Central memory CD8-positive, alpha-beta T cell (primary cell): Measurements from ENCODE around the gene DENND1A.
A peak's percentile ranks its signal among the peaks of the same experiment; 100 is the strongest.

ENCODE experiments used
- ATAC-seq: fragments of 150-1000 bp; cut with Tn5 transposase; replicated peaks from 2 replicates; pipeline ENCODE4 v1.10.0; 2022; ENCODE audit warnings: mild to moderate bottlenecking, moderate FRiP score, moderate number of reproducible peaks; ENCODE audit not compliant: poor library complexity, severe bottlenecking; ENCODE audit errors: extremely low read depth
- DNase-seq, 2 donors: peaks; one replicate each; pipeline ENCODE4 v3.0.0; 2021; ENCODE audit warnings: low spot score in 2 of 2
- H3K27ac Mint-ChIP-seq: one replicate; pipeline ENCODE4 v1.8.0; 2022; ENCODE audit warnings: low read depth, mild to moderate bottlenecking, moderate library complexity, mixed read lengths
- H3K27me3 Mint-ChIP-seq: one replicate; pipeline ENCODE4 v1.8.0; 2022; ENCODE audit warnings: mixed read lengths
- H3K36me3 Mint-ChIP-seq: one replicate; pipeline ENCODE4 v1.8.0; 2022; ENCODE audit warnings: mild to moderate bottlenecking, moderate library complexity, mixed read lengths; ENCODE audit not compliant: insufficient read depth
- H3K4me1 Mint-ChIP-seq: one replicate; pipeline ENCODE4 v1.8.0; 2022; ENCODE audit warnings: mixed read lengths
- H3K4me3 Mint-ChIP-seq: one replicate; pipeline ENCODE4 v1.8.0; 2022; ENCODE audit warnings: mild to moderate bottlenecking, moderate library complexity, mixed read lengths
- H3K9me3 Mint-ChIP-seq: one replicate; pipeline ENCODE4 v1.8.0; 2022; ENCODE audit warnings: mixed read lengths

The DENND1A gene

DNA sequence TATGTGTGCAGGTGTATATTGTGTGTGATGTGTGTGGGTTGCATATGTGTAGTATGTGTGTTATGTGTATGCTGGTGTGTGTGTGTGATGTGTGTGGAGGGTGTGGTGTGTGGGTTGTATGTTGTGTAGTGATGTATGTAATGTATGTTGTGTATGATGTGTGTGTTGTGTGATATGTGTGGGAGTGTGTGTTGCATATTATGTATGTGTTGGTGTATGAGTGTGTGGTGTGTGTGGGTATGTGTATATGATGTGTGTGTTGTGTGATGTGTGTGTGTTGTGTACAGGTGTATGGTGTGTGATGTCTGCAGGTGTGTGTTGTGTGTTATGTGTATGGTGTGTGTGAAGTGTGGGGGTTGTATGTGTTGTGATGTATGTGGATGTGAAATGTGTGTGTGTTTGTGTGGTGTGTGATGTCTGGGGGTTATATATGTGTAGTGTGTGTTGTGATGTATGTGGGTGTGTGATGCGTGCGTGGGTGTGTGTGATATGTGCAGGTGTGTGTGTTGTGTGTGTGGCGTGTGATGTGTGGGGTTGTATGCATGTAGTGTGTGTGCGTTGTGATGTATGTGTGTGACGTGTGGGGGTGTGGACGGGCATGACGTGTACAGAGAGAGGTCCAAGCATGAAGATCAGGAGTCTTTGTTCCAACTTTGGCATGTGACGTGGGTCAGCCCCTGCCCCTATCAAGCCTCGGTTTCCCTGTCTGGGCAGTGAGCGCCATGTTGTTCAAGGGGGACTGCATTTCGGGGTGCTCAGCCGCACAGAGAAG is 582.5 kb downstream of the DENND1A start:
- ATAC-seq, result no peak
- Mint-ChIP-seq H3K4me1 (no peaks in the 10 kb centered on the region), H3K27ac (no peak overlapping the region), H3K9me3 (no peaks in the 10 kb centered on the region), H3K27me3 (peaks cover 4% of the 10 kb centered on the region), H3K4me3 (no peak overlapping the region), H3K36me3 (peaks cover 1% of the 10 kb centered on the region)
- DNase-seq, result no peak

DNA sequence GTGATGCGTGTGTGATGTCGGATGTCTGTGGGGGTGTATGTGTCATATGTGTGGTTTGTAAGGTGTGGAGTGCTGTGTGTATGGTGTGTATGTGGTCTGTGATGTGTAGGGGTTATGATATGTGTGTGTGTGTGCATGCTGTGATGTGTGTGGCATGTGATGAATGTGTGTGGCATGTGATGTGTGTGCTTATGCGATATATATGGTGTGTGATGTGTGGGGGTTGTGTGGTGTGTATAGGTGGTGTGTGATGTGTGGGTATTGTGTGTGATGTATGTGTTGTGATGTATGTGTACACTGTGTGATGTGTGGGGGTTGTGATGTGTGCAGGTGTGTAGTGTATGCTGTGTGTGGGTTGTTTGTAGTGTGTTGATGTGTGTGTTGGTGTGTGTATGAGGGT is 583.1 kb downstream of the DENND1A start:
- peaks cover 1% of the 10 kb centered on the region for H3K36me3 Mint-ChIP-seq
- DNase-seq, result no peak
- no peaks in the 10 kb centered on the region for H3K4me1 Mint-ChIP-seq
- H3K27me3 Mint-ChIP-seq, result no peaks in the 10 kb centered on the region
- H3K4me3 Mint-ChIP-seq, result no peak overlapping the region
- no peaks in the 10 kb centered on the region for H3K9me3 Mint-ChIP-seq
- H3K27ac Mint-ChIP-seq, result no peak overlapping the region
- ATAC-seq, result no peak

DNA sequence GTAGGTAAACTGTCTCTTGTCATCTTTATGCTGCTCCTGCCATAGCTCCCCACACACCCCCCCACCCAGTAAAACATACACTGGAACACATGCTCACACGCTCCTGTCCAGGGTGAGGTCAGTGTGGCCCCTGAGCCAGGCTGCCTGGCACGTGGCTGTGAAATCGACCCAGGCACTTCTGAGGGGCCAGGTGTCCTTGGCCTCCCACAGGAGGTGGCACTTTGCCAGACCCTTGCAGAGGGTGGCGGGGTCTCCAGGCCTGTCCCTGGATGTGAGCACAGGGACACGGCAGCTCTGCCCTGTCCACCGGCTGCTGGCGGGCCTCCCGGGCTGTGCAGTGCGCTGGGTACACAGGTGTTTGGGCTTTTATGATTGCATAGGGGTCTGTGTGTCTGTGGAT is 583.9 kb downstream of the DENND1A start:
- Mint-ChIP-seq H3K9me3 (no peaks in the 10 kb centered on the region), H3K4me1 (peaks cover 2% of the 10 kb centered on the region), H3K36me3 (peaks cover 1% of the 10 kb centered on the region), H3K27me3 (no peaks in the 10 kb centered on the region), H3K27ac (no peak overlapping the region), H3K4me3 (no peak overlapping the region)
- no peak for ATAC-seq
- DNase-seq, result no peak

- Mint-ChIP-seq H3K4me3 (no peak overlapping the region), H3K27ac (no peak overlapping the region), H3K27me3 (no peaks in the 10 kb centered on the region), H3K9me3 (no peaks in the 10 kb centered on the region), H3K36me3 (peaks cover 1% of the 10 kb centered on the region), H3K4me1 (peaks cover 7% of the 10 kb centered on the region)
- no peak for DNase-seq
- no peak for ATAC-seq
Observed at GRCh38 chr9:123345567-123345955, 584.4 kb downstream of the DENND1A start.

GRCh38 chr9:123344192-123344949 is 585.6 kb downstream of the DENND1A start:
- H3K4me3 Mint-ChIP-seq, result no peak overlapping the region
- no peaks in the 10 kb centered on the region for H3K27me3 Mint-ChIP-seq
- DNase-seq (no peak), ATAC-seq (no peak)
- peaks cover 1% of the 10 kb centered on the region for H3K36me3 Mint-ChIP-seq
- H3K4me1 Mint-ChIP-seq, result peaks cover 19% of the 10 kb centered on the region
- no peak overlapping the region for H3K27ac Mint-ChIP-seq
- H3K9me3 Mint-ChIP-seq, result no peaks in the 10 kb centered on the region

DNA sequence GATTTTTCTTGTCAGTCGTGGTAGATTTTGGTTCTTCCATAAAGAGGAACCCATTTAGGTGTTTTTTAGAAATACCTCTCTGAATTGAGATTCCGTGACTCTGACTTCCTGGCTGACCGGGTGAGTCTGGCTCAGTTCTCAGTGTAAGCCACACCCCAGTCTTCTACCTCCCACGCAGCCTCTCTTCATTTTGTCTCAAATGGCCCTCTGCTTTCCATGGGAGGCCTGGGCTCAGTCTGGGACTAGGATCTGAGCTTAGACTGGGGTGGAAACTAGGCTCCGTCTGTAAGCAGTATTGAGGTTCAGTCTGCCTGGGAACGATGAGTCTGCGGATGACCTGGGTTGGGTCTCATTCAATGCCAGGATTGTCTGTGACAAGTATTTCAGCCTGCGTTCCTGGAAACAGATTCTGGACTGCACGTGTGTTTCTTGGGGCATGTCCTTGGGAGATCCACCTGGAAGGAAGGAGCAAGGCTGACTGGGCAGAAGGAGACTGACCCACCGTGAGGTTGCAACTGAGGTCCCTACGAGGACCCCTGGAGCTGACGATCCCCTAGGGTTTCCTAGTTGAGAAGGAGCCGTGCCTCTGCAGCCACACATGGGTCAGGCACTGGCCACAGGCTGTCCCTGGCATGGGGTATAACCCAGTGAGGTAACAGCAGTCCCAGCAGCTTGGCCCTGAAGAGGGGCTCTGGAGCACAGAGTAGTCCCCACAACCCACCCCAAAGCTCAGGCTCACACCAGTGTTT is 586.3 kb downstream of the DENND1A start:
- Mint-ChIP-seq H3K27me3 (no peaks in the 10 kb centered on the region), H3K9me3 (no peaks in the 10 kb centered on the region), H3K4me1 (peaks cover 26% of the 10 kb centered on the region), H3K27ac (no peak overlapping the region), H3K4me3 (no peak overlapping the region), H3K36me3 (peaks cover 6% of the 10 kb centered on the region)
- ATAC-seq, result no peak
- no peak for DNase-seq

DNA sequence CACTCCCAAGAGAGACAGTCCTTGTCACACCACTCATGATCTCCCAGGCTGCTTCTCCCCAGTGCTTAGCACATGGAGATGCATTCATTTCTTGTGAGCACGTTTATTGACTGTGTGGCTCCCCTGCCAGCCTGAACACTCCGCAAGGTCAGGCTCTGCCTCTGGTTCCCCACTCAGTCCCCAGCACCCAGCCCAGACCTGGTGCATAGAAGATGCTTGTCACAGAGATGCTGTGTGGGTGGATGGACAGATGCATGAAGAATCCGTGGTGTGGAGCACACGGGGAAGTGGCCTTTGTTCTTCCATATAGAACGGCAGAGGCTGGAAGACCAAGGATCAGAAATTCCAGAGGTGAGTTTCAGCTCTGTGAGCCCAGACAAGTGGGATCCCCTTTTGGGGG is 587.7 kb downstream of the DENND1A start:
- Mint-ChIP-seq H3K9me3 (no peaks in the 10 kb centered on the region), H3K36me3 (peaks cover 8% of the 10 kb centered on the region), H3K4me3 (no peak overlapping the region), H3K27me3 (no peaks in the 10 kb centered on the region), H3K27ac (no peak overlapping the region), H3K4me1 (peaks cover 31% of the 10 kb centered on the region)
- DNase-seq, result no peak
- ATAC-seq, result no peak

GRCh38 chr9:123341816-123342215 is 588.1 kb downstream of the DENND1A start:
- no peak overlapping the region for H3K27ac Mint-ChIP-seq
- no peaks in the 10 kb centered on the region for H3K27me3 Mint-ChIP-seq
- no peak for DNase-seq
- no peak for ATAC-seq
- H3K36me3 Mint-ChIP-seq, result peaks cover 8% of the 10 kb centered on the region
- H3K4me1 Mint-ChIP-seq, result peaks cover 31% of the 10 kb centered on the region
- H3K4me3 Mint-ChIP-seq, result no peak overlapping the region
- H3K9me3 Mint-ChIP-seq, result no peaks in the 10 kb centered on the region

DNA sequence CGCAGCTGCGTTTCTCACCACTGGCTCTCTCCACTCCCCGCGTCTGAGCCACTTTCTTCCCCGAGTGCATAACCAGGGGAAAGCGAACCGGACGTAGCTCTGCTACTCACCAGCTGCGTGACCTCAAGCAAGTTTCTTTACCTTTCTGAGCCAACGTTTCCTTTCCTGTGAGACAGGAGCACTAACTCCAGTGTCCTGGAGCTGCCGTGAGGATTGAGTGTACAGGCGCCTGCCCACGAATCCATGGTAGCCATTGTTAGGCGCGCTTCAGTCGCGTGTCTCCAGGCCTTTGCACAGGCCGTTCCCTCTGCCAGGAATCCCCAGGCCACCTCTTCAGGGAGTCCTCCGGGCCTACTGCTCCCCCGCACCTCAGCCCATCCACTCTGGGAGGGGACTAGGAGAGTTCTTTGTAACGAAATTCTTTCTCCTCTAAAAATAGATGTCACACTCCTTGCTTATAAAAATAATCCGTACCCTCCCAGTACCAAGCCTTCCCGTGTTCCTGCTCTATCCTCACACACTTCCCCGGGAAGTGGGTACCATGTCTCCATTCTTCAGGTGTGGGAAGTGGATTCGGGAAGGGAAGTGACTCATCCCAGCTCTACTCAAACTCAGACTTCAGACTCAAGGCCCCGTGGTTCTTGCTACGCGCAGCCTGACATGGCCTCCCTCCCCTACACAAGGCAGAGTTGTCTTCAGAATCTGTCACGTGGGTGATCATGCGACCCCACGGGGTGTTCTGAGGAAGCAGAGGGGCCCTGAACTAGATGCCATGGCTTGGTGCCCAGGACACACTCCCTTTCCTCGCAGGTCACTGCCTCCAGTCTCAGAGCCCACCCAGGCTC is 590.0 kb downstream of the DENND1A start:
- ATAC-seq (peak; percentile 48), DNase-seq (peak in 1 of 2 donors; percentile 19)
- Mint-ChIP-seq H3K4me1 (peaks cover 31% of the 10 kb centered on the region), H3K36me3 (peaks cover 7% of the 10 kb centered on the region), H3K27me3 (no peaks in the 10 kb centered on the region), H3K4me3 (peak overlapping the region; percentile 83), H3K27ac (peak overlapping the region; percentile 93), H3K9me3 (no peaks in the 10 kb centered on the region)

GRCh38 chr9:123338710-123339665 is 590.9 kb downstream of the DENND1A start:
- H3K36me3 Mint-ChIP-seq, result peaks cover 7% of the 10 kb centered on the region
- H3K27me3 Mint-ChIP-seq, result no peaks in the 10 kb centered on the region
- H3K9me3 Mint-ChIP-seq, result no peaks in the 10 kb centered on the region
- DNase-seq (peak; percentile 17 to 35), ATAC-seq (peak; percentile 79)
- peak overlapping the region; percentile 93 for H3K27ac Mint-ChIP-seq
- peaks cover 31% of the 10 kb centered on the region for H3K4me1 Mint-ChIP-seq
- peak overlapping the region; percentile 83 for H3K4me3 Mint-ChIP-seq

DNA sequence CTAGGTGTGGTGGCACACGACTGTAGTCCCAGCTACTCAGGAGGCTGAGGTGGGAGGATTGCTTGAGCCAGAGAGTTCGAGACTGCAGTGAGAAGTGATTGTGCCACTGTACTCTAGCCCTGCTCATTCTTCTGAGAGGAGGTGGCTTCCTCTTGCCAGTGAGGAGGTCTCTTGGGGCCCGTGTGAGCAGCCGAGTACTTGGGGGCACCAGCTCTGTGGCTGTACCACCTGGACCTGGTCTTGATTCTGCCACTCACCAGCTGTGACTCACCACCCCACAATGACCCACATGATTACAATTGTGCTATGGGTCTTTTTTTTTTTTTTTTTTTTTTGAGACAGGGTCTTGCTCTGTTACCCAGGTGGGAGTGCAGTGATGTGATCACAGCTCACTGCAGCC is 592.0 kb downstream of the DENND1A start:
- Mint-ChIP-seq H3K27me3 (no peaks in the 10 kb centered on the region), H3K36me3 (peaks cover 7% of the 10 kb centered on the region), H3K9me3 (no peaks in the 10 kb centered on the region), H3K4me1 (peaks cover 31% of the 10 kb centered on the region), H3K27ac (no peak overlapping the region), H3K4me3 (peak overlapping the region; percentile 83)
- ATAC-seq (no peak), DNase-seq (no peak)
